Measurements from ENCODE around the gene EPS8L2.

EPS8L2 gene

DNA sequence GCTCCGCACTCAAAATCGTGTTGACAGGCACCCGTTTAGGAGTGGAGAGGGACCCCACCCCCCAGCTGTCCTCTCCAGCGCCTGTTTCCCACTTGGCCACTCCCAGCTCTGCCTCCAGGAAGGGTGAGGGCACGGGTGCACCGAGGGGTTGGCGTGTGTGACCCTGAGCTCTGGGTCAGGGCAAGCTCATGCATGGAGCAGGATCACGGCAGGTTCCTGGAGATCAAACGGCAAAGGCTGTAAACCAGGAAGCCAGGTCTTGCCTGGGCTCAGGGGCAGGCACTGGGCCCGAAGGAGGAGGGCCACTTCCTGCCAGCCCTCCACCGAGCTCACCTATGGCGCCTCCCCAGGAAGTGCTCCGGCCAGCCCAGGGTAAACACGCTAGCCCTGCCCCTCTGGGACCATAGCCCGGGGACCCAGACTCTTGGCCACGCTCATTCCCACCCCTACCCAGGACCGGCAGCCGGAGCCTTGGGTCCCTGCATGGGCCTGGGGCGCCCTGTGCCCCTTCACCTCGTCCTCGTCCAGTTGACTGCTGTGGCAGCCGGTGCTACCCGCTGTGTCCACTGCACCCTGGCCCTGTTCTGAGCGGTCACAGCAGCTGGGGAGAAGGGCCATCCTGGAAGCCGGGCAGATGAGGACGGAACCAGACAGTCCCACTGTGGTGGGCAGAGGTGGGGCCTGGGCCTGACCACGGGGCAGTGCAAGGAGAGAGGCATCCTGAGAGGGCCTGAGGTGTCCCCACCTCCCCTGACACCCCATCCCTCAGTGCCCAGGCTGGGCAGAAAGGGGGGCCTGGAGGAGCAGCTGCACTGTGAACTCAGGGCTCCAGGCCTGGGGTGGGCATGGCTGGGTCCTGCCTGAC is 1.0 kb upstream of the EPS8L2 start:
- H3K4me3 ChIP-seq (ENCODE audit: low read depth, low read length), result peak overlapping the region; percentile 72
- TF ChIP-seq, protein P1, sequence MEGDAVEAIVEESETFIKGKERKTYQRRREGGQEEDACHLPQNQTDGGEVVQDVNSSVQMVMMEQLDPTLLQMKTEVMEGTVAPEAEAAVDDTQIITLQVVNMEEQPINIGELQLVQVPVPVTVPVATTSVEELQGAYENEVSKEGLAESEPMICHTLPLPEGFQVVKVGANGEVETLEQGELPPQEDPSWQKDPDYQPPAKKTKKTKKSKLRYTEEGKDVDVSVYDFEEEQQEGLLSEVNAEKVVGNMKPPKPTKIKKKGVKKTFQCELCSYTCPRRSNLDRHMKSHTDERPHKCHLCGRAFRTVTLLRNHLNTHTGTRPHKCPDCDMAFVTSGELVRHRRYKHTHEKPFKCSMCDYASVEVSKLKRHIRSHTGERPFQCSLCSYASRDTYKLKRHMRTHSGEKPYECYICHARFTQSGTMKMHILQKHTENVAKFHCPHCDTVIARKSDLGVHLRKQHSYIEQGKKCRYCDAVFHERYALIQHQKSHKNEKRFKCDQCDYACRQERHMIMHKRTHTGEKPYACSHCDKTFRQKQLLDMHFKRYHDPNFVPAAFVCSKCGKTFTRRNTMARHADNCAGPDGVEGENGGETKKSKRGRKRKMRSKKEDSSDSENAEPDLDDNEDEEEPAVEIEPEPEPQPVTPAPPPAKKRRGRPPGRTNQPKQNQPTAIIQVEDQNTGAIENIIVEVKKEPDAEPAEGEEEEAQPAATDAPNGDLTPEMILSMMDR (IDR thresholded peaks at IDR 0.05; ENCODE audit: low read depth, low read length), result no peak

DNA sequence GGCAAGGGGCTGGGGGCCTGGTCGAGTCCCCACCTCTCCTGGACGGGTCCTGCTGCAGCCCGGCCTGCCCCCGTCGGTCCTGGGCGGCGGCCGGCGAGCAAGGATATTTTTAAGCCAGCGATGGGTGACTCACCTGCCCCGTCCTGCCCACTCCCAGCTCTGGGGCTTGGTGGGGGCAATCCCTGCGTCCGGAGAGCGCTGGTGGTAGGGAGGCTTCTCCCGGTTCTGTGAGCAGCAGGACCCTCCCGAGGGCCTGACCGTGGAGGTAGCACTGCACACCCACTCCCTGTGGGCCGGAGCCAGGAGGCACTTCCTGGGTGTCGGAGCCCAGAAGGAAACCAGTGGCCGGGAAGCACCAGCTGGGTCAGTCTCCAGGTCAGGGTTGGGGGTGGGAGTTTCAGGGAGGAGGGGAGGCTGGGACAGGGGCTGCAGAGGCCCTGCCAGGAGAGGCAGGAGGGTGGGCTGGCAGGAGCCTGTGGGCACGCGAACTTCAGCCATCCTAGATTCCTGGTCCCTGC is 467 bp downstream of the EPS8L2 start:
- H3K4me3 ChIP-seq (ENCODE audit: low read depth, low read length), result peak overlapping the region; percentile 72
- TF ChIP-seq, protein P1 (IDR thresholded peaks at IDR 0.05; ENCODE audit: low read depth, low read length), result no peak

DNA sequence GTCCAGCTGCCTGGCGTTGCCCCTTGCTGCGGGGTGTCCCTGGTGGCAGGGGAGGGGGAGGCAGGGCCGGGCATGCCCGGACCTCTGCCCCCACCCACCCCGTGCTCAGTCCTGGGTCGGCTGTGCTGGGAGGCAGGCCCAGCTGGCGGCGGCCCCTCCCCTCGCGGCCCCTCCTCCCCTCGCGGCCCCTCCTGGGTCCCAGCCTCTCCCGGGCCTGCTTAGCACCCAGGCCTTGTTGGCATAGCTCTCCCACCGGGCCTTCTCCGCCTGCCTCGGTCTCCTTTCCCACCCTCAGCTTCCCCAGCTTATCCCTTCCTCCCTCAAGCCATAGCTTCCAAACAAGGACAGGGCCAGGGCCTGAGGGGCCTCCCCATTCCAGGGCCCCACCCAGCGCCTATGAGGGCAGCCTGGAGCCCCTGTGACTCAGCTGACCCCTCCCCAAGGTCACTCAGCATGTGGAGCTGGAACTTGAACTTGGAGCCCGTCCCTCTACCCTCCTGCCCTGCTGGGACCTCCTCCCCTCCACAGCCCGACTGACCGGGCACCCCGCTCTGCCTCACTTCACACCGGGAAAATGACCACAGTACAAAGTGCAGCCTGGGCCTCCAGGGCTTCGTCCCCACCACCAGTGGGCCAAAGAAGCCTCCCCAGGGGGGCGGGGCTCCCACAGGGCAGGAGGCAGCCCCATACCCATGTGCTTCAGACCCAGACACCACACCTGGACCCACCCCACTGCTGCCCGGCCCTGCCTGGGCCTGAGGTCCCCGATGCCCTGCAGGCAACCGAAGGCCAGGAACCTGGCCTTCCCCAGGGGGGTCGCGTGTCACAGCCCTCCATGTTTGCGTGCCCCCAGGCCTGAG is 1.2 kb downstream of the EPS8L2 start:
- H3K4me3 ChIP-seq (ENCODE audit: low read depth, low read length), result peak overlapping the region; percentile 72
- TF ChIP-seq, protein P1 (IDR thresholded peaks at IDR 0.05; ENCODE audit: low read depth, low read length), result no peak

DNA sequence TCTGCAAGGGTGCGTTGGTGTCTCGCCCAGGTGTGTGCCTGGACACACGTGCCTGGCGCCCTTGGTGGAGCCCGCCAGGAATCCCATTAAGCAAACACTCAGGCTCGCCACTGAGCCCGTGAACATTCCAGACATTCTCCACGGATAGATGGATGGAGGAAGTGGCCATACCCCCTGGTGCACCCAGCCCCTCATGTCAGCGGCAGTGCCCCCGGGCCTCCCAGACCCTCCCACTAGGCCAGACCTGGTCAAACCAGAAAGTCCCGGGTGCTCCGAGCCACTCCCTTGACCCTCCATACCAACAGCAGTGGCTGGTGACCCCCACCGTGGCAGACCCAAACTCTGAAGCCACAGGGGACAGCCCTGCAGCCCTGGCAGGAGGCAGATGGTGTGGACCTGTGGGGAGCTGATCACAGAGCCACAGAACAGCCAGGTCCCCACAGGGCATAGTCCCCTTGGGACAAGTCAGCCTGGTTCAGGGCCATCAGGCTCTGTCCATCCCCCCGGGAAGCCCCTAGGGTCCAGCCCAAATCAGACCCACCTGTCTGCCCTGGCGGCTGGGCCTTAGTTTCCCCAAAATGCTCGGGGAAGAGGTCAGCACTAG is 1.9 kb downstream of the EPS8L2 start:
- H3K4me3 ChIP-seq (ENCODE audit: low read depth, low read length), result no peak overlapping the region
- TF ChIP-seq, protein P1 (IDR thresholded peaks at IDR 0.05; ENCODE audit: low read depth, low read length), result no peak

DNA sequence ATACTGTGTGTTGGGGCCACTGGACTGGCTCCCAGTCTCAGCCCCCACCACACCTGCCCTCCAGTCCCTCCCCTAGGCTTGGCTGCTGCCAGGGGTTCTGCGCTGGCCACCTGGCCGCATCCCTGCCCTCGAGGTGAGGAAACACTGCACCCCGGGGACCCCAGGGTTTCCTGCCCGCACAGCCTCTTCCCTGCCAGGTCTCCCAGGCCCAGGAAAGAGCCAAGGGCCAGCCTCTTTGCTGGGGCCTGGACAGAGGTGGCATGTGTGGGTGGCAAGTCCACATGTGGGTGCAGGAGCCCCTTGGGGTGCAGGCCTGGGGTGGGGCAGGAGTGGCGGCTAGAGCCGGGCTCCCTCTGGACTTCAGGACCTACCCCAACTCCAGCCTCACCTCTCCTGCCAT is 2.5 kb downstream of the EPS8L2 start:
- no peak overlapping the region for H3K4me3 ChIP-seq (ENCODE audit: low read depth, low read length)
- TF ChIP-seq, protein P1 (IDR thresholded peaks at IDR 0.05; ENCODE audit: low read depth, low read length), result no peak

DNA sequence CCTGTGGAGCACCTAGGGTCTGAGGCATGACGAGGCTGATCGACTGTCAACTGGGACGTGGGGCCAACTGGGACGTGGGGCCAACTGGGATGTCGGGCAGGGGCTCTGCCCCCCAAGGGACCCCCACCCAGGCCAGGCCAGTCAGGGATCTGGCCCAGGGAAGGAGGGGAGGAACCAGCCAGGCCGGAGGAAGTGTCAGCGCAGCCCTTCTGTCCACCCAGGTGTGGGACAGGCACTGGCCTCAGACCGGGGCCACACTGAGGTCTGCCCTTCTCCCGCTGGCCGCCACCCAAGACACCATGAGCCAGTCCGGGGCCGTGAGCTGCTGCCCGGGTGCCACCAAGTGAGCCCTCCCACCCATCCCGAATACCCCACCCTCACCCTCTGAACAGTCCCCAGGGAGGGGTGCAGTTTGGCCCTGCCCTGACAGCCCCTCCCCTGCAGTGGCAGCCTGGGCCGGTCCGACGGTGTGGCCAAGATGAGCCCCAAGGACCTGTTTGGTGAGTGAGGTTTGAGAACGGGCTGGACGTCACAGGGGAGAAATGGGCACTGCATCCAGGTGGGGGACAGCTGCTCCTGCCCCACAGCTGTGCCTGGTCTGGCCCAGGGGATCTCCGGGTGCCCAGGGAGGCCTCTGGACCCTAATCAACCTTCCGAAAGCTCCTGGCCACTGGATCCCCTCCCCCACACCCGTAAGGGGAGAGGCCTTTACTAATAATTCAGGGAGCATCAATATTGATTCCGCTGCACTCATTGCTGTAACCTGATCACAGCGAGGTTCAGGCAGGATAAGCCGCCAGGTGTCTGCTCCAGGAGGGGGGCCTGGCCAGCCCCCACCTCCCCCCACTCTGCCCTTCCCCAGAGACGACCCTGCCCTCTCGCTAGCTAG is 3.3 kb downstream of the EPS8L2 start:
- TF ChIP-seq, protein P1 (IDR thresholded peaks at IDR 0.05; ENCODE audit: low read depth, low read length), result no peak
- no peak overlapping the region for H3K4me3 ChIP-seq (ENCODE audit: low read depth, low read length)
